ENCODE data around the gene SLC22A17. TPM values are rescaled to one million over a fixed set of nuclear protein-coding genes. Genes with fewer than 3 reads are reported as not detected.

Gene SLC22A17
- total RNA-seq, 1 experiment from 2014 or later: 42.3 TPM

- TF ChIP-seq ETV6 (CRISPR knock-in tag; IDR thresholded peaks at IDR 0.05) (no peak), GABPB1 (CRISPR knock-in tag; IDR thresholded peaks at IDR 0.05) (no peak)
Measured at GRCh38 chr14:23307687-23308644, 44.7 kb downstream of the SLC22A17 start (continued).

DNA sequence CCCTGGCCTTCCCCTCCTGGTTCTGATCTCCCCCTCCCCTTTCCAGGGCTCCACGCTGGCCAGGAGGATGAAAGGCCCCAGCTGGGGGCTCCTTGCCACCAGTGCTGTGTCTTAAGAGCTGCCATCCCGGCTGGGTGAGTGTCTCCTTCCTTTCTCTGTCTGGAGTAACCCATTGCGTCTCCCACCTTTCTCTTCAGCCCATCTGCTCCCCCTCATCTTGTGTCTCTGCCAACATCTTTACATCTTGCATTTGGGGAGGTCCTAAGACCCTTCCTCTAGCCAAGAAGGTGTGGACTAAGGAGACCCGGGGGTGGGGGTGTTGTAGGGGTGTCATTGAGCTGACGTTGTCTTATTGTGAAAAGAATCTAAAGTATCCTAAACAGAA, 45.5 kb downstream of the SLC22A17 start:
- Mint-ChIP-seq H3K9me3 (no peaks in the 10 kb centered on the region), H3K36me3 (peaks cover 6% of the 10 kb centered on the region), H3K4me1 (peaks cover 20% of the 10 kb centered on the region), H3K27ac (peak overlapping the region; percentile 58), H3K27me3 (ENCODE audit: low read depth) (peaks cover 18% of the 10 kb centered on the region), H3K4me3 (peak overlapping the region; percentile 87)
- CTCF ChIA-PET: interaction anchor here (0.6 to 2.9 kb wide), 16 partner anchors 14 to 448 kb away, joined by 3 to 20 read pairs (median 5); partner anchors contain the start of genes HOMEZ, PABPN1 and SLC22A17
- ATAC-seq: no peak
- no peak for TF ChIP-seq TP53 (CRISPR knock-in tag; IDR thresholded peaks at IDR 0.05)
- POLR2A ChIA-PET: interaction anchor here (0.5 to 2.7 kb wide), 8 partner anchors 14 to 377 kb away, joined by 3 to 32 read pairs (median 6); partner anchors contain the start of genes ACIN1, C14orf119, HOMEZ and PABPN1
- no peak for DNase-seq (ENCODE audit: low spot score)

DNA sequence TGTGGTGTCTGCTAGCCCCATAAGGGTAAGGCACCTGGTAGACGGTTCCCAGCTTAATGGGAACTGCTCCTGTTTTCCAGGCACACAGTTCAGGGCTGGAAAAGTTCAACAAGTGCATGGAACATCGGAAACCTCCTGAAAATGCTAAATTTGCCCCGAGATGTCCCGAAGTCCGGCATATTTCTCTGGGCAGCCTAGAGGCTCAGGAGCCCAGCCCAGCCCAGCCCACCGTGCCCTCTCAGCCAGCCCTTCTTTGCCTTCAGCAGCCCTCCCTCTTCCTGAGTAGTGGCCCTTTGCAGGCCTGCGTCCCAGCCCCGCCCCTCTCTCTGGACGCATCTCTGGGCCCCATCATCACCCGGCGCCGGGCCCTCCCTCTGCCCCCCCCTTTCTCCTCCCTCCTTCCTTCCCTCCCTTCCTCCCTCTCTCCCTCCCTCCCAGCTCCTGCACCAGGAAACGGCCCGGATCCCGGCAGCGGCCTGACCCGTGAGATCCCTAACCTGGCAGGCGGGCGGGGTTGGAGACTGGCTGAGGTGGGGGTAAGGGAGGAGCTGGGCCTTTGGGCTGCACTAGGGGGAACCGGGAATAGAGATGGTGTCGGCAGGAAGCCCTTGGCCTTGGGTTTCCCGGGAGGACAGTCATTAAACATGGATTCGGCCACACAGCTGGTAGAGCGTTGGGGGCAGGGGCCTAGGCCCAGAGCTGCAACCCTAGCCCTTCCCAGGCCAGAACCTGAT, 46.1 kb downstream of the SLC22A17 start, which contains the start of gene BCL2L2:
TSS of gene BCL2L2 (plus strand) at position 422 of the 734 bp plus-strand sequence. CDS start 935 bp downstream, outside the sequence.
- ATAC-seq (peak; percentile 69), DNase-seq (ENCODE audit: low spot score) (peak; percentile 94)
- ChIA-PET CTCF (interaction anchor here (0.6 to 2.9 kb wide), 17 partner anchors 15 to 447 kb away, joined by 3 to 20 read pairs (median 5); partner anchors contain the start of genes HOMEZ, PABPN1 and SLC22A17), POLR2A (interaction anchor here (0.5 to 2.7 kb wide), 8 partner anchors 15 to 377 kb away, joined by 3 to 32 read pairs (median 6); partner anchors contain the start of genes ACIN1, C14orf119, HOMEZ and PABPN1)
- Mint-ChIP-seq H3K4me3 (peak within 1 kb of the TSS; percentile 87), H3K9me3 (no peaks in the 10 kb centered on the region), H3K27me3 (ENCODE audit: low read depth) (peaks cover 18% of the 10 kb centered on the region), H3K27ac (peak within 1 kb of the TSS; percentile 93), H3K4me1 (peaks cover 20% of the 10 kb centered on the region), H3K36me3 (peaks cover 6% of the 10 kb centered on the region)
- TF ChIP-seq SOX15 (CRISPR knock-in tag; IDR thresholded peaks at IDR 0.05): no peak
- TF ChIP-seq, protein P1, sequence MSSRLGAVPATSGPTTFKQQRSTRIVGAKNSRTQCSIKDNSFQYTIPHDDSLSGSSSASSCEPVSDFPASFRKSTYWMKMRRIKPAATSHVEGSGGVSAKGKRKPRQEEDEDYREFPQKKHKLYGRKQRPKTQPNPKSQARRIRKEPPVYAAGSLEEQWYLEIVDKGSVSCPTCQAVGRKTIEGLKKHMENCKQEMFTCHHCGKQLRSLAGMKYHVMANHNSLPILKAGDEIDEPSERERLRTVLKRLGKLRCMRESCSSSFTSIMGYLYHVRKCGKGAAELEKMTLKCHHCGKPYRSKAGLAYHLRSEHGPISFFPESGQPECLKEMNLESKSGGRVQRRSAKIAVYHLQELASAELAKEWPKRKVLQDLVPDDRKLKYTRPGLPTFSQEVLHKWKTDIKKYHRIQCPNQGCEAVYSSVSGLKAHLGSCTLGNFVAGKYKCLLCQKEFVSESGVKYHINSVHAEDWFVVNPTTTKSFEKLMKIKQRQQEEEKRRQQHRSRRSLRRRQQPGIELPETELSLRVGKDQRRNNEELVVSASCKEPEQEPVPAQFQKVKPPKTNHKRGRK (CRISPR knock-in tag; IDR thresholded peaks at IDR 0.05; ENCODE audit: borderline replicate concordance): no peak
- no peak for TF ChIP-seq SMAD4 (CRISPR knock-in tag; IDR thresholded peaks at IDR 0.05)
- TF ChIP-seq, protein P2, sequence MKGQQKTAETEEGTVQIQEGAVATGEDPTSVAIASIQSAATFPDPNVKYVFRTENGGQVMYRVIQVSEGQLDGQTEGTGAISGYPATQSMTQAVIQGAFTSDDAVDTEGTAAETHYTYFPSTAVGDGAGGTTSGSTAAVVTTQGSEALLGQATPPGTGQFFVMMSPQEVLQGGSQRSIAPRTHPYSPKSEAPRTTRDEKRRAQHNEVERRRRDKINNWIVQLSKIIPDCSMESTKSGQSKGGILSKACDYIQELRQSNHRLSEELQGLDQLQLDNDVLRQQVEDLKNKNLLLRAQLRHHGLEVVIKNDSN (CRISPR knock-in tag; IDR thresholded peaks at IDR 0.05): no peak
- peak; percentile 95 for TF ChIP-seq SP1 (CRISPR knock-in tag; conservative IDR thresholded peaks at IDR 0.05)
- TF ChIP-seq SMAD3 (CRISPR knock-in tag; IDR thresholded peaks at IDR 0.05; ENCODE audit: borderline replicate concordance): no peak
- TF ChIP-seq, protein P3, sequence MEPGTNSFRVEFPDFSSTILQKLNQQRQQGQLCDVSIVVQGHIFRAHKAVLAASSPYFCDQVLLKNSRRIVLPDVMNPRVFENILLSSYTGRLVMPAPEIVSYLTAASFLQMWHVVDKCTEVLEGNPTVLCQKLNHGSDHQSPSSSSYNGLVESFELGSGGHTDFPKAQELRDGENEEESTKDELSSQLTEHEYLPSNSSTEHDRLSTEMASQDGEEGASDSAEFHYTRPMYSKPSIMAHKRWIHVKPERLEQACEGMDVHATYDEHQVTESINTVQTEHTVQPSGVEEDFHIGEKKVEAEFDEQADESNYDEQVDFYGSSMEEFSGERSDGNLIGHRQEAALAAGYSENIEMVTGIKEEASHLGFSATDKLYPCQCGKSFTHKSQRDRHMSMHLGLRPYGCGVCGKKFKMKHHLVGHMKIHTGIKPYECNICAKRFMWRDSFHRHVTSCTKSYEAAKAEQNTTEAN (CRISPR knock-in tag; IDR thresholded peaks at IDR 0.05): peak; percentile 24; the same call in 1 of the 2 replicates
- TF ChIP-seq ZNF121 (CRISPR knock-in tag; IDR thresholded peaks at IDR 0.05): 0 out of 2 replicates have a peak, but pooled peaks have one; percentile 12
- no peak for TF ChIP-seq ZNF232 (CRISPR knock-in tag; IDR thresholded peaks at IDR 0.05)
- TF ChIP-seq, protein P4, sequence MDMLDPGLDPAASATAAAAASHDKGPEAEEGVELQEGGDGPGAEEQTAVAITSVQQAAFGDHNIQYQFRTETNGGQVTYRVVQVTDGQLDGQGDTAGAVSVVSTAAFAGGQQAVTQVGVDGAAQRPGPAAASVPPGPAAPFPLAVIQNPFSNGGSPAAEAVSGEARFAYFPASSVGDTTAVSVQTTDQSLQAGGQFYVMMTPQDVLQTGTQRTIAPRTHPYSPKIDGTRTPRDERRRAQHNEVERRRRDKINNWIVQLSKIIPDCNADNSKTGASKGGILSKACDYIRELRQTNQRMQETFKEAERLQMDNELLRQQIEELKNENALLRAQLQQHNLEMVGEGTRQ (CRISPR knock-in tag; IDR thresholded peaks at IDR 0.05): peak; percentile 56
- TF ChIP-seq ARID4B (CRISPR knock-in tag; IDR thresholded peaks at IDR 0.05; ENCODE audit: borderline replicate concordance): no peak
- TF ChIP-seq, protein P5, sequence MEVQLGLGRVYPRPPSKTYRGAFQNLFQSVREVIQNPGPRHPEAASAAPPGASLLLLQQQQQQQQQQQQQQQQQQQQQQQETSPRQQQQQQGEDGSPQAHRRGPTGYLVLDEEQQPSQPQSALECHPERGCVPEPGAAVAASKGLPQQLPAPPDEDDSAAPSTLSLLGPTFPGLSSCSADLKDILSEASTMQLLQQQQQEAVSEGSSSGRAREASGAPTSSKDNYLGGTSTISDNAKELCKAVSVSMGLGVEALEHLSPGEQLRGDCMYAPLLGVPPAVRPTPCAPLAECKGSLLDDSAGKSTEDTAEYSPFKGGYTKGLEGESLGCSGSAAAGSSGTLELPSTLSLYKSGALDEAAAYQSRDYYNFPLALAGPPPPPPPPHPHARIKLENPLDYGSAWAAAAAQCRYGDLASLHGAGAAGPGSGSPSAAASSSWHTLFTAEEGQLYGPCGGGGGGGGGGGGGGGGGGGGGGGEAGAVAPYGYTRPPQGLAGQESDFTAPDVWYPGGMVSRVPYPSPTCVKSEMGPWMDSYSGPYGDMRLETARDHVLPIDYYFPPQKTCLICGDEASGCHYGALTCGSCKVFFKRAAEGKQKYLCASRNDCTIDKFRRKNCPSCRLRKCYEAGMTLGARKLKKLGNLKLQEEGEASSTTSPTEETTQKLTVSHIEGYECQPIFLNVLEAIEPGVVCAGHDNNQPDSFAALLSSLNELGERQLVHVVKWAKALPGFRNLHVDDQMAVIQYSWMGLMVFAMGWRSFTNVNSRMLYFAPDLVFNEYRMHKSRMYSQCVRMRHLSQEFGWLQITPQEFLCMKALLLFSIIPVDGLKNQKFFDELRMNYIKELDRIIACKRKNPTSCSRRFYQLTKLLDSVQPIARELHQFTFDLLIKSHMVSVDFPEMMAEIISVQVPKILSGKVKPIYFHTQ (CRISPR knock-in tag; IDR thresholded peaks at IDR 0.05): no peak
